Breast epithelium (tissue), 3 donors: ENCODE measurements around the gene TFAP2B.

Experiments
- POLR2A ChIP-seq: fragments of 450-650 bp; IDR thresholded peaks from one replicate; pipeline ENCODE4 v1.6.1; 2016; ENCODE audit warnings: antibody characterized with exemption, mild to moderate bottlenecking, moderate library complexity
- TF ChIP-seq, protein P1 (sequence below), 3 donors: fragments of 450-650 bp; IDR thresholded peaks; one replicate each; pipeline ENCODE4 v1.5.1; 2016 to 2017; ENCODE audit warnings: antibody characterized with exemption in 3 of 3, mild to moderate bottlenecking in 3 of 3, moderate library complexity in 3 of 3

DNA sequence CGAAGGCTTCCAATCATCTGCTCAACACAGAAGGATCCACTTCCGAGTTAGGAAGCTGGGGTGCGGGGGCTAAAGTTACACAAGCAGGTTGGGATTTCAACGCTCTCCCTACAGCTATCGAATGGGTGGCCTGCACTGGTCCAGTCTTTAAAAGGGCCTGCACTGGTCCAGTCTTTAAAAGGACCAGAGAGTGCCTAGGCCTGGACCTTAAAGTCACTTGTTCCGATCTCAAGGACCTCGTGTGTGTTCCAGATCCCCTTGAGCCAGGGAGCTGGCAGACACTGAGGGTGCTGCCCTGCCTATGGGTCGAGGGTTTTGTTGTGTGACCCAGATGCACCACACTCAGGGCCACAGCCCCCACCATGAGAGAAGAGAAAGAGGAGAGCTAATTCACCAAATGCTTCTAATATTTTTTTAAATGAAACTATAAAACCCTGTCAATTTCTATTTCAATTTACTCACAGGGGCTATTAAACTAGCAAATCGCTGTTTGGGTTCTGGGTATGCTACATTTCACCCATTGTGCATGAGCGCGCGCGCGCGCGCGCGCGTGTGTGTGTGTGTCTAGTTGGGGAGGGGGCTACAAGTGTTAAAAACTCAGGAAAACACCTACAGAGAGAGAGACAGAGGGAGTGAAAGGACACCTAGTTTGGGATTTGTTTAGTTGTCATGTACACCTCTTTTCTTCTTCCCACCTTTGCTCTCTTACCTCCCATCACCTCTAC lies 7.5 kb downstream of the TFAP2B start:
- TF ChIP-seq, protein P1, sequence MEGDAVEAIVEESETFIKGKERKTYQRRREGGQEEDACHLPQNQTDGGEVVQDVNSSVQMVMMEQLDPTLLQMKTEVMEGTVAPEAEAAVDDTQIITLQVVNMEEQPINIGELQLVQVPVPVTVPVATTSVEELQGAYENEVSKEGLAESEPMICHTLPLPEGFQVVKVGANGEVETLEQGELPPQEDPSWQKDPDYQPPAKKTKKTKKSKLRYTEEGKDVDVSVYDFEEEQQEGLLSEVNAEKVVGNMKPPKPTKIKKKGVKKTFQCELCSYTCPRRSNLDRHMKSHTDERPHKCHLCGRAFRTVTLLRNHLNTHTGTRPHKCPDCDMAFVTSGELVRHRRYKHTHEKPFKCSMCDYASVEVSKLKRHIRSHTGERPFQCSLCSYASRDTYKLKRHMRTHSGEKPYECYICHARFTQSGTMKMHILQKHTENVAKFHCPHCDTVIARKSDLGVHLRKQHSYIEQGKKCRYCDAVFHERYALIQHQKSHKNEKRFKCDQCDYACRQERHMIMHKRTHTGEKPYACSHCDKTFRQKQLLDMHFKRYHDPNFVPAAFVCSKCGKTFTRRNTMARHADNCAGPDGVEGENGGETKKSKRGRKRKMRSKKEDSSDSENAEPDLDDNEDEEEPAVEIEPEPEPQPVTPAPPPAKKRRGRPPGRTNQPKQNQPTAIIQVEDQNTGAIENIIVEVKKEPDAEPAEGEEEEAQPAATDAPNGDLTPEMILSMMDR (IDR thresholded peaks at IDR 0.05): no peak
- TF ChIP-seq POLR2A: no peak
